Measurements from ENCODE around the gene ABCA7. TPM values are rescaled to one million over a fixed set of nuclear protein-coding genes. Genes with fewer than 3 reads are reported as not detected.

ABCA7 gene
- total RNA-seq, 2 experiments from 2014 or later, result 9.8 to 11.2 TPM

- H3K27me3 Mint-ChIP-seq, result no peaks in the 10 kb centered on the region
- H3K4me1 Mint-ChIP-seq, result peaks cover 47% of the 10 kb centered on the region
- peak overlapping the region; percentile 18 for H3K4me3 Mint-ChIP-seq
These were observed 61.4 kb downstream of the ABCA7 start for GRCh38 chr19:1101337-1101698.

GRCh38 chr19:1102407-1103131 is 62.7 kb downstream of the ABCA7 start:
- peak overlapping the region; percentile 67 for H3K4me3 Mint-ChIP-seq
- H3K27me3 Mint-ChIP-seq, result no peaks in the 10 kb centered on the region
- H3K9me3 Mint-ChIP-seq, result peaks cover 2% of the 10 kb centered on the region

More at GRCh38 chr19:1101337-1101698, 61.4 kb downstream of the ABCA7 start:
- Mint-ChIP-seq H3K36me3 (peaks cover 2% of the 10 kb centered on the region), H3K9me3 (peaks cover 2% of the 10 kb centered on the region), H3K27ac (peak overlapping the region; percentile 80)
- DNase-seq, result no peak

GRCh38 chr19:1103132-1103707 is 63.3 kb downstream of the ABCA7 start:
- H3K4me1 Mint-ChIP-seq, result peaks cover 45% of the 10 kb centered on the region
- H3K27ac Mint-ChIP-seq, result peak overlapping the region; percentile 80
- H3K36me3 Mint-ChIP-seq, result peaks cover 2% of the 10 kb centered on the region

More at GRCh38 chr19:1102407-1103131, 62.7 kb downstream of the ABCA7 start:
- Mint-ChIP-seq H3K36me3 (peaks cover 2% of the 10 kb centered on the region), H3K4me1 (peaks cover 45% of the 10 kb centered on the region), H3K27ac (peak overlapping the region; percentile 80)
- DNase-seq, result peak; percentile 75

GRCh38 chr19:1103708-1104310 is 63.9 kb downstream of the ABCA7 start, which contains the start of gene GPX4:
GPX4 (plus strand) TSS chr19:1103994; CDS start chr19:1104044, 50 bp downstream.
- no peaks in the 10 kb centered on the region for H3K27me3 Mint-ChIP-seq
- peak; percentile 98 for DNase-seq
- H3K36me3 Mint-ChIP-seq, result peaks cover 4% of the 10 kb centered on the region
- H3K4me1 Mint-ChIP-seq, result peaks cover 42% of the 10 kb centered on the region
- H3K27ac Mint-ChIP-seq, result peak within 1 kb of the TSS; percentile 80
- H3K9me3 Mint-ChIP-seq, result peaks cover 2% of the 10 kb centered on the region
- H3K4me3 Mint-ChIP-seq, result peak within 1 kb of the TSS; percentile 76

More at GRCh38 chr19:1103132-1103707, 63.3 kb downstream of the ABCA7 start:
- Mint-ChIP-seq H3K9me3 (peaks cover 2% of the 10 kb centered on the region), H3K4me3 (peak overlapping the region; percentile 67), H3K27me3 (no peaks in the 10 kb centered on the region)
- DNase-seq, result no peak

GRCh38 chr19:1104311-1105007 is 64.6 kb downstream of the ABCA7 start:
- H3K27ac Mint-ChIP-seq, result peak overlapping the region; percentile 54
- peaks cover 2% of the 10 kb centered on the region for H3K9me3 Mint-ChIP-seq
- no peaks in the 10 kb centered on the region for H3K27me3 Mint-ChIP-seq
- peak; percentile 87 for DNase-seq
- peak overlapping the region; percentile 76 for H3K4me3 Mint-ChIP-seq
- H3K36me3 Mint-ChIP-seq, result peaks cover 4% of the 10 kb centered on the region
- peaks cover 36% of the 10 kb centered on the region for H3K4me1 Mint-ChIP-seq

- DNase-seq, result no peak
- peaks cover 29% of the 10 kb centered on the region for H3K4me1 Mint-ChIP-seq
- peak overlapping the region; percentile 54 for H3K27ac Mint-ChIP-seq
- H3K4me3 Mint-ChIP-seq, result peak overlapping the region; percentile 76
- H3K27me3 Mint-ChIP-seq, result no peaks in the 10 kb centered on the region
- peaks cover 1% of the 10 kb centered on the region for H3K36me3 Mint-ChIP-seq
- H3K9me3 Mint-ChIP-seq, result no peaks in the 10 kb centered on the region
These were observed 65.3 kb downstream of the ABCA7 start for GRCh38 chr19:1105008-1105872.

- peak overlapping the region; percentile 48 for H3K27ac Mint-ChIP-seq
- DNase-seq, result no peak
- H3K4me1 Mint-ChIP-seq, result peaks cover 25% of the 10 kb centered on the region
- no peaks in the 10 kb centered on the region for H3K27me3 Mint-ChIP-seq
- peaks cover 1% of the 10 kb centered on the region for H3K36me3 Mint-ChIP-seq
- peak overlapping the region; percentile 56 for H3K4me3 Mint-ChIP-seq
- no peaks in the 10 kb centered on the region for H3K9me3 Mint-ChIP-seq
These were observed 66.2 kb downstream of the ABCA7 start for GRCh38 chr19:1105873-1106840.

- Mint-ChIP-seq H3K4me1 (peaks cover 17% of the 10 kb centered on the region), H3K27me3 (no peaks in the 10 kb centered on the region), H3K9me3 (no peaks in the 10 kb centered on the region), H3K4me3 (no peak overlapping the region), H3K27ac (peak overlapping the region; percentile 16), H3K36me3 (peaks cover 1% of the 10 kb centered on the region)
- DNase-seq, result no peak
These were observed 67.1 kb downstream of the ABCA7 start for GRCh38 chr19:1106841-1107660.

- no peaks in the 10 kb centered on the region for H3K9me3 Mint-ChIP-seq
These were observed 67.9 kb downstream of the ABCA7 start for GRCh38 chr19:1107661-1108261.

GRCh38 chr19:1108291-1109031 is 68.6 kb downstream of the ABCA7 start:
- Mint-ChIP-seq H3K9me3 (no peaks in the 10 kb centered on the region), H3K27me3 (no peaks in the 10 kb centered on the region), H3K4me1 (peaks cover 4% of the 10 kb centered on the region), H3K4me3 (no peak overlapping the region), H3K36me3 (peaks cover 1% of the 10 kb centered on the region), H3K27ac (no peak overlapping the region)
- DNase-seq, result no peak

More at GRCh38 chr19:1107661-1108261, 67.9 kb downstream of the ABCA7 start:
- Mint-ChIP-seq H3K27me3 (no peaks in the 10 kb centered on the region), H3K4me1 (peaks cover 11% of the 10 kb centered on the region), H3K4me3 (no peak overlapping the region), H3K36me3 (peaks cover 1% of the 10 kb centered on the region), H3K27ac (no peak overlapping the region)
- no peak for DNase-seq

- no peaks in the 10 kb centered on the region for H3K9me3 Mint-ChIP-seq
- DNase-seq, result no peak
- H3K27ac Mint-ChIP-seq, result no peak overlapping the region
- peaks cover 1% of the 10 kb centered on the region for H3K36me3 Mint-ChIP-seq
- no peaks in the 10 kb centered on the region for H3K27me3 Mint-ChIP-seq
- H3K4me3 Mint-ChIP-seq, result no peak overlapping the region
- peaks cover 3% of the 10 kb centered on the region for H3K4me1 Mint-ChIP-seq
These were observed 69.2 kb downstream of the ABCA7 start for GRCh38 chr19:1109032-1109551.

All from activated naive CD8-positive, alpha-beta T cell treated with anti-CD3 and anti-CD28 coated beads for 36 hours (primary cell).